HL-60 (cell line): Measurements from ENCODE around the gene ADAMTS3.

Source experiments
- CTCF ChIP-seq: IDR thresholded peaks from one replicate; pipeline ENCODE4 v1.5.1; 2011; ENCODE audit warnings: low read length, control low read depth, inconsistent platforms; ENCODE audit not compliant: insufficient read depth
- POLR2AphosphoS5 ChIP-seq: IDR thresholded peaks from 2 replicates; pipeline ENCODE4 v1.6.1; 2012; ENCODE audit warnings: low read depth
- REST ChIP-seq: IDR thresholded peaks from 2 replicates; pipeline ENCODE4 v1.6.1; 2012; ENCODE audit warnings: low read depth; ENCODE audit not compliant: insufficient replicate concordance
- SPI1 ChIP-seq: IDR thresholded peaks from 2 replicates; pipeline ENCODE4 v1.6.1; 2012; ENCODE audit warnings: low read depth, mild to moderate bottlenecking, borderline replicate concordance

GRCh38 chr4:72568959-72569718, at the start of gene ADAMTS3:
- TF ChIP-seq CTCF (no peak), POLR2AphosphoS5 (no peak), REST (no peak), SPI1 (no peak)
